K562 (cell line): ENCODE results near the gene PCDHGA4. TPM values are rescaled to one million over a fixed set of nuclear protein-coding genes. Genes with fewer than 3 reads are reported as not detected.
"Not testable (repeated sequence)": the region's sequence is repeated elsewhere in the genome, so short reads cannot be mapped to it uniquely, and the experiment has no call there.

Experiments used
- ATAC-seq: fragments of 200-7000 bp; cut with Tn5 transposase; 3 replicates; pipeline ENCODE4 v1.9.1; 2020; ENCODE audit warnings: moderate library complexity
- BruUV-seq: library from RNA; stranded (reverse); fragments of 400-500 nt; replicated peaks from 2 replicates; lab custom pipeline; 2021; lab: Mats Ljungman, UMichigan
- CTCF ChIA-PET: fragments of 300-600 bp; formaldehyde crosslinking; extraction: SDS; loops from one replicate; lab custom pipeline; 2021; ENCODE audit warnings: low intra/inter-chr PET ratio; lab: Yijun Ruan, JAX
- POLR2A ChIA-PET: fragments of 300-600, 350-650 bp; sonication (Branson Sonifier 250); formaldehyde crosslinking; extraction: SDS; loops from one replicate; lab custom pipeline; 2021; ENCODE audit warnings: antibody characterized with exemption, inconsistent platforms; lab: Yijun Ruan, JAX
- DNase-seq, 4 experiments: peaks; one replicate each; pipeline versions ENCODE4 v3.0.0 to v3.0.0-alpha.2; 2011 to 2018; ENCODE audit warnings: low spot score in 3 of 4, mixed read lengths in 3 of 4; ENCODE audit errors: extremely low read depth in 1 of 4
- FAIRE-seq: peaks from 2 replicates; lab custom pipeline; 2011; peaks lifted over from hg19 to GRCh38; lab: Jason Lieb, UNC
- H2AFZ ChIP-seq: 2 replicates; pipeline ENCODE4 v1.6.0; 2011; ENCODE audit warnings: low read depth, low read length, control low read depth, inconsistent platforms
- H3K27ac ChIP-seq: fragments of 200-600 bp; 3 replicates; pipeline ENCODE4 v1.8.0; 2011; ENCODE audit warnings: low read depth, mild to moderate bottlenecking, control low read depth, inconsistent platforms, low read length, moderate library complexity, mixed read lengths; ENCODE audit errors: extremely low read depth
- H3K27me3 ChIP-seq, 2 experiments: fragments of 300-600 bp in 1 of 2; 2 replicates in 1 of 2; 3 replicates in 1 of 2; pipeline versions ENCODE4 v1.6.0 to v1.8.0; 2011; ENCODE audit warnings: inconsistent platforms in 2 of 2, low read length in 2 of 2, mild to moderate bottlenecking in 1 of 2, mixed read lengths in 1 of 2, moderate library complexity in 1 of 2; ENCODE audit not compliant: control insufficient read depth in 2 of 2, insufficient read depth in 2 of 2
- H3K36me3 ChIP-seq: fragments of 300-600 bp; 3 replicates; pipeline ENCODE4 v1.8.0; 2011; ENCODE audit warnings: mild to moderate bottlenecking, low read length, inconsistent platforms; ENCODE audit not compliant: control insufficient read depth, insufficient read depth
- H3K4me1 ChIP-seq, 2 experiments: fragments of 200-600 bp in 1 of 2; replicated peaks in 1 of 2; 2 replicates in 1 of 2; 3 replicates in 1 of 2; pipeline versions ENCODE4 v1.5.1 to v1.8.0; 2011; ENCODE audit warnings: inconsistent platforms in 2 of 2, low read length in 2 of 2, mild to moderate bottlenecking in 1 of 2, mixed read lengths in 1 of 2, moderate library complexity in 1 of 2; ENCODE audit not compliant: control insufficient read depth in 2 of 2, insufficient read depth in 2 of 2
- H3K4me2 ChIP-seq: 2 replicates; pipeline ENCODE4 v1.6.1; 2011; ENCODE audit warnings: low read length, control low read depth, inconsistent platforms, mixed read lengths; ENCODE audit not compliant: insufficient read depth
- H3K4me3 ChIP-seq: fragments of 200-600 bp; sonication (generic), shearing (Covaris generic); 2 replicates; pipeline ENCODE4 v1.5.1; 2016; ENCODE audit warnings: control low read depth, inconsistent platforms
- H3K79me2 ChIP-seq: fragments of 200-600 bp; 3 replicates; pipeline ENCODE4 v1.8.0; 2011; ENCODE audit warnings: low read length, inconsistent platforms; ENCODE audit not compliant: control insufficient read depth, insufficient read depth
- H3K9ac ChIP-seq, 2 experiments: 2 replicates each; pipeline versions ENCODE4 v1.6.0 to v1.6.1; 2011; ENCODE audit warnings: low read depth in 2 of 2, low read length in 2 of 2, control low read depth in 1 of 2, inconsistent platforms in 1 of 2, mild to moderate bottlenecking in 1 of 2, mixed read lengths in 1 of 2; ENCODE audit not compliant: insufficient read depth in 1 of 2
- H3K9me1 ChIP-seq: one replicate; pipeline ENCODE4 v1.6.0; 2011; ENCODE audit warnings: inconsistent platforms, mild to moderate bottlenecking, low read length, moderate library complexity; ENCODE audit not compliant: control insufficient read depth, insufficient read depth
- H3K9me3 ChIP-seq: replicated peaks from 2 replicates; pipeline ENCODE4 v1.5.1; 2011; ENCODE audit warnings: low read depth, low read length, inconsistent platforms; ENCODE audit not compliant: control insufficient read depth, insufficient read depth
- H4K20me1 ChIP-seq: replicated peaks from 2 replicates; pipeline ENCODE4 v1.6.1; 2011; ENCODE audit warnings: low read length, inconsistent platforms, mixed read lengths; ENCODE audit not compliant: control insufficient read depth, insufficient read depth
- ZBTB33 ChIP-seq: sonication (generic); formaldehyde crosslinking; IDR thresholded peaks from 2 replicates; pipeline ENCODE4 v1.8.1; 2023; ENCODE audit warnings: mild to moderate bottlenecking, missing genetic modification reagents
- WGBS: fragments of 100-300 bp; shearing (Covaris generic); methylation state at CpG from one replicate; pipeline ENCODE4 v1.1.6; 2016; ENCODE audit warnings: low coverage, mixed read lengths; ENCODE audit not compliant: insufficient coverage; ENCODE audit errors: missing lambda C conversion rate; 5-methylcytosine and 5-hydroxymethylcytosine counted together
- in situ Hi-C: fragments of 300-500 bp; cut with MboI; formaldehyde crosslinking; loops from 4 replicates; pipeline ENCODE4 v1.15.0; 2018; ENCODE audit warnings: inconsistent platforms, mixed read lengths
- intact Hi-C: fragments of 100-400 bp; cut with micrococcal nuclease; formaldehyde crosslinking; loops from 2 replicates; pipeline ENCODE4 v1.14.2; 2022
- polyA plus RNA-seq, 8 experiments: library from polyadenylated mRNA; depleted of rRNA in 4 of 8; stranded (reverse) in 5 of 8; unstranded in 3 of 8; fragments of >200 nt; fragmentation: Nextera tagmentation in 2 of 8; fragmentation: Illumina TruSeq in 1 of 8; extraction: Ambion mirVana in 2 of 8; extraction: Trizol in 1 of 8; gene quantifications; 2 replicates each; pipeline versions ENCODE4 v1.2.1 to v1.2.3, GENCODE V29; 2011 to 2014; ENCODE audit warnings: inconsistent platforms in 1 of 8, missing spikeins in 1 of 8
- total RNA-seq, 7 experiments: library from RNA; depleted of rRNA in 6 of 7; stranded (reverse); fragments of >200 nt in 6 of 7; fragmentation: Illumina TruSeq in 2 of 7; extraction: Trizol in 2 of 7; gene quantifications; 2 replicates each; pipeline versions ENCODE4 v1.2.1 to v1.2.3, GENCODE V29; 2011 to 2021; ENCODE audit warnings: low replicate concordance in 1 of 7

Gene PCDHGA4
- total and polyA plus RNA-seq, 9 of the 15 experiments (the other 6 are each of a cell fraction or from before 2014, with no cell fraction given), result 0.12 to 0.40 (median 0.36) TPM; not detected in 2

GRCh38 chr5:141332571-141332970 lies 22.2 kb upstream of the PCDHGA4 start:
- H3K27ac ChIP-seq, H3K27me3 ChIP-seq, H3K4me1 ChIP-seq, POLR2A ChIA-PET, ATAC-seq, H3K4me3 ChIP-seq, H3K9me3 ChIP-seq, intact Hi-C loops, H3K9ac ChIP-seq, BruUV-seq, H3K79me2 ChIP-seq, H3K9me1 ChIP-seq, FAIRE-seq, CTCF ChIA-PET, in situ Hi-C loops, H2AFZ ChIP-seq, DNase-seq, H4K20me1 ChIP-seq, H3K36me3 ChIP-seq, H3K4me2 ChIP-seq: not testable (repeated sequence)
- 68% methylated on average over 16 of the region's 39 CpGs for WGBS
- 0 out of 2 replicates have a peak, but pooled peaks have one; percentile 27 for TF ChIP-seq ZBTB33
